ENCODE measurements around the gene NRTN.
A peak's percentile ranks its signal among the peaks of the same experiment; 100 is the strongest.

The NRTN gene

GRCh38 chr19:5814852-5815246 is 10.0 kb downstream of the NRTN start:
- DNase-seq (ENCODE audit: low spot score): no peak

GRCh38 chr19:5817218-5817617 is 12.4 kb downstream of the NRTN start:
- DNase-seq (ENCODE audit: low spot score): no peak

- DNase-seq (ENCODE audit: low spot score): no peak
These were observed 13.7 kb downstream of the NRTN start for GRCh38 chr19:5818594-5818993.

GRCh38 chr19:5820785-5821184 is 15.9 kb downstream of the NRTN start:
- DNase-seq (ENCODE audit: low spot score): no peak

GRCh38 chr19:5821521-5822180 is 16.8 kb downstream of the NRTN start:
- DNase-seq (ENCODE audit: low spot score): no peak

GRCh38 chr19:5822181-5822844 is 17.4 kb downstream of the NRTN start:
- DNase-seq (ENCODE audit: low spot score): no peak

GRCh38 chr19:5823579-5824281 is 18.9 kb downstream of the NRTN start:
- no peak for DNase-seq (ENCODE audit: low spot score)

- no peak for DNase-seq (ENCODE audit: low spot score)
These were observed 19.9 kb downstream of the NRTN start for GRCh38 chr19:5824751-5825150.

GRCh38 chr19:5825178-5825577 is 20.3 kb downstream of the NRTN start:
- DNase-seq (ENCODE audit: low spot score): no peak

- DNase-seq (ENCODE audit: low spot score): peak; percentile 75
These were observed 21.9 kb downstream of the NRTN start for GRCh38 chr19:5826531-5827341.

GRCh38 chr19:5827342-5827890 is 22.5 kb downstream of the NRTN start:
- DNase-seq (ENCODE audit: low spot score): no peak

- DNase-seq (ENCODE audit: low spot score): peak; percentile 98
These were observed 23.2 kb downstream of the NRTN start for GRCh38 chr19:5827891-5828660.

GRCh38 chr19:5828661-5829566 is 24.0 kb downstream of the NRTN start:
- DNase-seq (ENCODE audit: low spot score): peak; percentile 78

- no peak for DNase-seq (ENCODE audit: low spot score)
These were observed 24.9 kb downstream of the NRTN start for GRCh38 chr19:5829567-5830310.

GRCh38 chr19:5831159-5831558 is 26.3 kb downstream of the NRTN start:
- no peak for DNase-seq (ENCODE audit: low spot score)

GRCh38 chr19:5832061-5832460 is 27.2 kb downstream of the NRTN start:
- DNase-seq (ENCODE audit: low spot score): no peak

GRCh38 chr19:5832527-5833216 is 27.8 kb downstream of the NRTN start:
- no peak for DNase-seq (ENCODE audit: low spot score)

GRCh38 chr19:5837761-5838352 is 33.0 kb downstream of the NRTN start:
- DNase-seq (ENCODE audit: low spot score): no peak

Measured in ecto neural progenitor cell (in vitro differentiated cells).